ENCODE results near the gene TSHZ2. TPM values are rescaled to one million over a fixed set of nuclear protein-coding genes. Genes with fewer than 3 reads are reported as not detected.
"Not testable (repeated sequence)": the region's sequence is repeated elsewhere in the genome, so short reads cannot be mapped to it uniquely, and the experiment has no call there.

Gene TSHZ2
- total and polyA plus RNA-seq, 2 experiments from 2014 or later, result 1.1 to 5.2 TPM

- no peak overlapping the region for H3K4me2 ChIP-seq
- H3K9me3 ChIP-seq (ENCODE audit: low read depth), result no peaks in the 10 kb centered on the region
- 76% methylated on average over 3 of the region's 3 CpGs for WGBS (ENCODE audit: low lambda C conversion rate, missing lambda C conversion rate)
These were observed 9.0 kb upstream of the TSHZ2 start for GRCh38 chr20:52963131-52963530.

DNA sequence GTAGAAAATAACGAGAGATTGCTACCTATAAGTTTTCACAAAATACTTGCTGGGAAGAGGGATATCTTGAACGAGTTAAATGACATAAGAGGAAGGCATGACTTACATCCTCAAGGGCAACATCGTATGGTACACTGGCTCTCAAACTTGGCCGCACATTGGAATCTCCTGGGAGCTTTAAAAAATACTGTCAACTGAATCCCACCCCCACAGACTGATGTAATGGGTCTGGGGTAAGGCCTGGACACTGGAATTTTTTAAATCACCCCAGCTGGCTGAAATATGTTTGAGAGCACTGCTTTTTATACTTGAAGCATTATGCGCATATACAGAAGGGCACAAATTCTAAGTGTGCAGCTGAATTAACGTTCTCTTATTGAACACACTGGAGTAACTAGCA lies 8.0 kb upstream of the TSHZ2 start:
- no peaks in the 10 kb centered on the region for H3K9me3 ChIP-seq (ENCODE audit: low read depth)
- no peaks in the 10 kb centered on the region for H3K36me3 ChIP-seq (replicated peaks; ENCODE audit: insufficient read depth, low read depth)
- no peaks in the 10 kb centered on the region for H4K20me1 ChIP-seq (ENCODE audit: insufficient read depth, poor library complexity, severe bottlenecking)
- DNase-seq (ENCODE audit: low spot score), result no peak
- no peak overlapping the region for H3K4me2 ChIP-seq
- no peak overlapping the region for H3K27ac ChIP-seq
- H3K27me3 ChIP-seq, result no peaks in the 10 kb centered on the region
- no peak overlapping the region for H2AFZ ChIP-seq
- H3K4me3 ChIP-seq, result no peak overlapping the region
- H3K4me1 ChIP-seq (ENCODE audit: insufficient read depth), result no peaks in the 10 kb centered on the region
- H3K79me2 ChIP-seq, result no peaks in the 10 kb centered on the region
- H3K9me2 ChIP-seq (replicated peaks; ENCODE audit: insufficient read depth), result no peaks in the 10 kb centered on the region
- 61% methylated on average over 6 of the region's 6 CpGs for whole genome bisulfite sequencing (ENCODE audit: low lambda C conversion rate, missing lambda C conversion rate)
- TF ChIP-seq EZH2phosphoT487 (IDR thresholded peaks at IDR 0.05; ENCODE audit: low read depth, severe bottlenecking, unreplicated experiment), result no peak

More at GRCh38 chr20:52963131-52963530, 9.0 kb upstream of the TSHZ2 start:
- H3K79me2 ChIP-seq, result no peaks in the 10 kb centered on the region
- H3K4me1 ChIP-seq (ENCODE audit: insufficient read depth), result peaks cover 4% of the 10 kb centered on the region
- TF ChIP-seq EZH2phosphoT487 (IDR thresholded peaks at IDR 0.05; ENCODE audit: low read depth, severe bottlenecking, unreplicated experiment) (no peak), CTCF (IDR thresholded peaks at IDR 0.05; ENCODE audit: poor library complexity) (no peak), EZH2 (IDR thresholded peaks at IDR 0.05; ENCODE audit: borderline replicate concordance) (no peak)
- no peaks in the 10 kb centered on the region for H3K27me3 ChIP-seq
- H2AFZ ChIP-seq, result no peak overlapping the region
- H4K20me1 ChIP-seq (ENCODE audit: insufficient read depth, poor library complexity, severe bottlenecking), result no peaks in the 10 kb centered on the region
- DNase-seq (ENCODE audit: low spot score), result no peak
- H3K4me3 ChIP-seq, result no peak overlapping the region
- no peak overlapping the region for H3K27ac ChIP-seq
- no peaks in the 10 kb centered on the region for H3K9me2 ChIP-seq (replicated peaks; ENCODE audit: insufficient read depth)
- H3K36me3 ChIP-seq (replicated peaks; ENCODE audit: insufficient read depth, low read depth), result no peaks in the 10 kb centered on the region

- H2AFZ ChIP-seq, result no peak overlapping the region
- TF ChIP-seq EZH2 (IDR thresholded peaks at IDR 0.05; ENCODE audit: borderline replicate concordance) (no peak), EZH2phosphoT487 (IDR thresholded peaks at IDR 0.05; ENCODE audit: low read depth, severe bottlenecking, unreplicated experiment) (no peak)
- H3K4me2 ChIP-seq, result no peak overlapping the region
- H3K9me3 ChIP-seq (ENCODE audit: low read depth), result no peaks in the 10 kb centered on the region
- H3K36me3 ChIP-seq (replicated peaks; ENCODE audit: insufficient read depth, low read depth), result no peaks in the 10 kb centered on the region
- H3K27me3 ChIP-seq, result no peaks in the 10 kb centered on the region
- H3K4me1 ChIP-seq (ENCODE audit: insufficient read depth), result no peaks in the 10 kb centered on the region
- no peaks in the 10 kb centered on the region for H4K20me1 ChIP-seq (ENCODE audit: insufficient read depth, poor library complexity, severe bottlenecking)
- no peak for DNase-seq (ENCODE audit: low spot score)
- H3K27ac ChIP-seq, result no peak overlapping the region
- 50% methylated on average over 1 of the region's 1 CpG for WGBS (ENCODE audit: low lambda C conversion rate, missing lambda C conversion rate)
- no peak overlapping the region for H3K4me3 ChIP-seq
- H3K9me2 ChIP-seq (replicated peaks; ENCODE audit: insufficient read depth), result no peaks in the 10 kb centered on the region
- no peaks in the 10 kb centered on the region for H3K79me2 ChIP-seq
These were observed 6.8 kb upstream of the TSHZ2 start for GRCh38 chr20:52965380-52965779.

DNA sequence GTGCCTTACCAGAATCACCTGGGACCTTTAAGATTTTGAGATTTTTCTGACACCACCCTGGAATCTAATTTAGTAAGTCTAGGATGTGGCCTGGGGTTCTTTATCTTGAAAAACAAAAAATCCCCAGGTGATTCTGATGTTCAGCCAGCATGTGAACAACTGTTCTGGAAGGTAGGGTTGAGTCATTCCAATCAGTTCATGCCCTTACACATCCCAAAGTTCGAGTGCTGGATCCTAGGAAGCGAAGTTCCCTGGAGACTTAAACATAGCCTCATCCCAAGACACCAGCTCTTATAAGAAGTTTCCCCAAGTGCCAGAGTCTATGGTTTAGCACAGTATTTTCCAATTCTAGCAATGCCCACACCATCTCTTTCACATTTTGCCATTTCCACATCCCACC lies 6.3 kb upstream of the TSHZ2 start:
- no peak for TF ChIP-seq CTCF (IDR thresholded peaks at IDR 0.05; ENCODE audit: poor library complexity)
- no peak for TF ChIP-seq EZH2 (IDR thresholded peaks at IDR 0.05; ENCODE audit: borderline replicate concordance)
- no peaks in the 10 kb centered on the region for H3K4me1 ChIP-seq (ENCODE audit: insufficient read depth)
- H3K9me3 ChIP-seq (ENCODE audit: low read depth), result no peaks in the 10 kb centered on the region
- H3K79me2 ChIP-seq, result no peaks in the 10 kb centered on the region
- H3K36me3 ChIP-seq (replicated peaks; ENCODE audit: insufficient read depth, low read depth), result no peaks in the 10 kb centered on the region
- no peaks in the 10 kb centered on the region for H3K9me2 ChIP-seq (replicated peaks; ENCODE audit: insufficient read depth)
- DNase-seq (ENCODE audit: low spot score), result no peak
- H3K4me2 ChIP-seq, result no peak overlapping the region
- H2AFZ ChIP-seq, result no peak overlapping the region
- 92% methylated on average over 2 of the region's 2 CpGs for WGBS (ENCODE audit: low lambda C conversion rate, missing lambda C conversion rate)
- no peaks in the 10 kb centered on the region for H4K20me1 ChIP-seq (ENCODE audit: insufficient read depth, poor library complexity, severe bottlenecking)
- no peak overlapping the region for H3K27ac ChIP-seq
- H3K4me3 ChIP-seq, result no peak overlapping the region
- no peaks in the 10 kb centered on the region for H3K27me3 ChIP-seq

DNA sequence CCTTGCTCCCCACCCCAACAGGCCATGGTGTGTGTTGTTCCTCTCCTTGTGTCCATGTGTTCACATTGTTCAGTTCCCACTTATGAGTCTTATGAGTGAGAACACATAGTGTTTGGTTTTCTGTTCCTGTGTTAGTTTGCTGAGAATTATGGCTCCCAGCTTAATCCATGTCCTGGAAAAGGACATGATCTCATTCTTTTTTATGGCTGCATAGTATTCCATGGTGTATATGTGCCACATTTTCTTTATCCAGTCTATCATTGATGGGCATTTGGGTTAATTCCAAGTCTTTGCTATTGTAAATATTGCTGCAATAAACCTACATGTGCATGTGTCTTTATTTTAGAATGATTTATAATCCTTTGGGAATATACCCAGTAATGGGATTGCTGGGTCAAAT lies 5.6 kb upstream of the TSHZ2 start:
- H2AFZ ChIP-seq; H4K20me1 ChIP-seq (ENCODE audit: insufficient read depth, poor library complexity, severe bottlenecking); H3K4me2 ChIP-seq; H3K79me2 ChIP-seq; H3K27ac ChIP-seq; H3K27me3 ChIP-seq; H3K9me2 ChIP-seq (replicated peaks; ENCODE audit: insufficient read depth); H3K4me3 ChIP-seq; H3K9me3 ChIP-seq (ENCODE audit: low read depth); H3K4me1 ChIP-seq (ENCODE audit: insufficient read depth); H3K36me3 ChIP-seq (replicated peaks; ENCODE audit: insufficient read depth, low read depth); DNase-seq (ENCODE audit: low spot score): not testable (repeated sequence)
